ENCODE measurements around the gene SLC9A3.

Gene SLC9A3

GRCh38 chr5:526456-527088 is 2.3 kb upstream of the SLC9A3 start:
- Histone ChIP-seq H3K27me3 (ENCODE audit: insufficient read depth, low read depth) (peaks cover 80% of the 10 kb centered on the region), H3K79me2 (ENCODE audit: insufficient read depth, low read depth) (no peaks in the 10 kb centered on the region), H3K4me1 (ENCODE audit: low read depth, poor library complexity, severe bottlenecking) (peaks cover 7% of the 10 kb centered on the region), H2AFZ (ENCODE audit: low read depth) (no peak overlapping the region), H3K4me3 (IDR thresholded peaks at IDR 0.05; ENCODE audit: insufficient read depth, low read depth, low read length) (no peak overlapping the region), H3K27ac (no peak overlapping the region), H3K4me2 (no peak overlapping the region), H3K9ac (no peak overlapping the region), H3K36me3 (ENCODE audit: insufficient read depth) (no peaks in the 10 kb centered on the region), H4K20me1 (ENCODE audit: insufficient read depth) (no peaks in the 10 kb centered on the region)
- TF ChIP-seq, protein P1, sequence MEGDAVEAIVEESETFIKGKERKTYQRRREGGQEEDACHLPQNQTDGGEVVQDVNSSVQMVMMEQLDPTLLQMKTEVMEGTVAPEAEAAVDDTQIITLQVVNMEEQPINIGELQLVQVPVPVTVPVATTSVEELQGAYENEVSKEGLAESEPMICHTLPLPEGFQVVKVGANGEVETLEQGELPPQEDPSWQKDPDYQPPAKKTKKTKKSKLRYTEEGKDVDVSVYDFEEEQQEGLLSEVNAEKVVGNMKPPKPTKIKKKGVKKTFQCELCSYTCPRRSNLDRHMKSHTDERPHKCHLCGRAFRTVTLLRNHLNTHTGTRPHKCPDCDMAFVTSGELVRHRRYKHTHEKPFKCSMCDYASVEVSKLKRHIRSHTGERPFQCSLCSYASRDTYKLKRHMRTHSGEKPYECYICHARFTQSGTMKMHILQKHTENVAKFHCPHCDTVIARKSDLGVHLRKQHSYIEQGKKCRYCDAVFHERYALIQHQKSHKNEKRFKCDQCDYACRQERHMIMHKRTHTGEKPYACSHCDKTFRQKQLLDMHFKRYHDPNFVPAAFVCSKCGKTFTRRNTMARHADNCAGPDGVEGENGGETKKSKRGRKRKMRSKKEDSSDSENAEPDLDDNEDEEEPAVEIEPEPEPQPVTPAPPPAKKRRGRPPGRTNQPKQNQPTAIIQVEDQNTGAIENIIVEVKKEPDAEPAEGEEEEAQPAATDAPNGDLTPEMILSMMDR (conservative IDR thresholded peaks at IDR 0.05; ENCODE audit: low read depth, low read length) = no peak

- H3K79me2 ChIP-seq (ENCODE audit: insufficient read depth, low read depth) = no peaks in the 10 kb centered on the region
- no peaks in the 10 kb centered on the region for H4K20me1 ChIP-seq (ENCODE audit: insufficient read depth)
- H3K4me1 ChIP-seq (ENCODE audit: low read depth, poor library complexity, severe bottlenecking) = peaks cover 7% of the 10 kb centered on the region
- TF ChIP-seq, protein P1 (conservative IDR thresholded peaks at IDR 0.05; ENCODE audit: low read depth, low read length) = no peak
- no peak overlapping the region for H2AFZ ChIP-seq (ENCODE audit: low read depth)
- no peak overlapping the region for H3K4me2 ChIP-seq
- no peaks in the 10 kb centered on the region for H3K36me3 ChIP-seq (ENCODE audit: insufficient read depth)
- peaks cover 80% of the 10 kb centered on the region for H3K27me3 ChIP-seq (ENCODE audit: insufficient read depth, low read depth)
- H3K27ac ChIP-seq = no peak overlapping the region
- H3K4me3 ChIP-seq (IDR thresholded peaks at IDR 0.05; ENCODE audit: insufficient read depth, low read depth, low read length) = no peak overlapping the region
- H3K9ac ChIP-seq = no peak overlapping the region
These were observed 1.7 kb upstream of the SLC9A3 start for GRCh38 chr5:525916-526315.

DNA sequence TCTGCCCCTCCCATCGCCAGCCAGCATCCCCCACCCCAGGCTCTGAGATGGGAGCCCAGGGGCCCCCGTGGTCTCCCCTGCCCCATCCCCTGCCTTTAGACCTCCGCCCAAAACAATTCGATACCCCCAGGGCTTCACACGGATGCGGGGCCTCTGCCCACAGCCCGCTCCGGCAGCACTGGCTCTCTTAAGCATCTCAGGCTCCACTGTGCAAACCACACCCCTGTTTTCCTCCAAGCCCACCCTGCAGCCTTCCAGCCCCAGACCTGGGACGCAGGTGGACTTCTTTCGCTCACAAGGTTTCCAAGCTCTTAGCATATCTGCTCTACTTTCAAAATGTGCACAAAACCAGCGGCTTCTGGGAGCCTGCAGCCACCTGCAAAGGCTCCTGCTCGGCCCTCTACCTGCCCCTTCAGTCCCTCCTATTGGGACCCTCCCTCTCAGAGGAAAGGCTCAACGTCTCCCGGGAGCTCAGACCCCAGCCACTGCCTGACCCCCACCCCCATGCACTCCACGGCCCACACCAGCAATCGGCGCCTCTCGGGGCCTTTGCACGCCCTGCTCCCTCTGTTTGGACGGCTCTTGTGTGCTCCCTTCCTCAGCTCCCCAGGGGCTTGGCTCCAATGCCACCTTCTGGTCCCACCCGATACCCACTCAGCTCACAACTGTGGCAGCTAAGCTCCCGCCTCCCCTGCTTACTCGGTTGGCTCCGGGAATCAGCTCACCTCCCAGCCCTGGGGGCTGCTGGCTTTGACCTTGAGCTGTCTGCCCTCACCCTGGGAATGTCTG is 918 bp upstream of the SLC9A3 start:
- Histone ChIP-seq H3K27ac (no peak overlapping the region), H3K9ac (no peak overlapping the region), H3K27me3 (ENCODE audit: insufficient read depth, low read depth) (peaks cover 80% of the 10 kb centered on the region), H2AFZ (ENCODE audit: low read depth) (no peak overlapping the region), H3K79me2 (ENCODE audit: insufficient read depth, low read depth) (no peaks in the 10 kb centered on the region), H3K36me3 (ENCODE audit: insufficient read depth) (no peaks in the 10 kb centered on the region), H3K4me2 (no peak overlapping the region), H3K4me1 (ENCODE audit: low read depth, poor library complexity, severe bottlenecking) (peaks cover 7% of the 10 kb centered on the region), H3K4me3 (IDR thresholded peaks at IDR 0.05; ENCODE audit: insufficient read depth, low read depth, low read length) (no peak overlapping the region), H4K20me1 (ENCODE audit: insufficient read depth) (no peaks in the 10 kb centered on the region)
- TF ChIP-seq, protein P1 (conservative IDR thresholded peaks at IDR 0.05; ENCODE audit: low read depth, low read length) = no peak

DNA sequence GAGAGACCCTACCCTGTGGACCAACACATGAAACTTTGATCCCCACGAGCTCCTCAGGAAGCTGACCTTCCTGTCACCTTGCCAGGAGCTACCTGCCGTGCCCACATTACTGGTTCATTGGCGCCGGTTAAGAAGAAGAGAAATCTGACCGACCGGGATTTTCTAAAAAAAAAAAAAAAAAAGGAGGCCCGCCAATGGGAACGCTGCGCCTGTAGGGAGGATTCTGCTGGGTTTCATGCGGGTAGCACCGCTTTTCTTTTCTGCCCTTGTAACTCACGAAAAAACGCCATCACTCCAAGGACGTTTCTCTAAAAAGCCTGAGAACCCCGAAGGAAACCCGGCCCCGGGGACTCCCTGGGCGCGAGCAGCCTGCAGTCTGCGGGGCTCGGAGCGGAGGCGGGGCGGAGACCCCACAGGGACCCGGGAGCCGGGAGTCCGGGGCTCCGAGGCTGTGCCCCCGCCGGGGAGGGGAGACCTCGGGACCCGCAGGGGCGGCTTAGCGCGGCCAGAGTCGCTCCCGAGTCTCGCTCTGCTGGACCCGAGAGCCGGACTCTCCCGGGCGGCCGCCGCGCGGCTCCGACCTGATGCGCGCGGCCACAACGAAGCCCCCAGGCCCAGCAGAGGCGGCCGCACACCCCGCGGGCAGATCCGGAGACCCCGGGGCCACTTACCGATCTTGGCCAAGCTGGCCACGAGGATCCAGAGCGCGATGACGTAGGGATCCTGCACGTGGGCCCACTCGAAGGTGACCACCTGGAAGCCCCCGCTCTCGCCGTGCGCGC is 617 bp downstream of the SLC9A3 start:
- no peak overlapping the region for H3K27ac ChIP-seq
- H3K4me3 ChIP-seq (IDR thresholded peaks at IDR 0.05; ENCODE audit: insufficient read depth, low read depth, low read length) = no peak overlapping the region

More for the DNA sequence above, 617 bp downstream of the SLC9A3 start:
- Histone ChIP-seq H2AFZ (ENCODE audit: low read depth) (no peak overlapping the region), H3K27me3 (ENCODE audit: insufficient read depth, low read depth) (peaks cover 82% of the 10 kb centered on the region), H3K79me2 (ENCODE audit: insufficient read depth, low read depth) (no peaks in the 10 kb centered on the region), H4K20me1 (ENCODE audit: insufficient read depth) (no peaks in the 10 kb centered on the region), H3K36me3 (ENCODE audit: insufficient read depth) (no peaks in the 10 kb centered on the region), H3K9ac (no peak overlapping the region), H3K4me1 (ENCODE audit: low read depth, poor library complexity, severe bottlenecking) (peaks cover 7% of the 10 kb centered on the region), H3K4me2 (no peak overlapping the region)
- TF ChIP-seq, protein P1 (conservative IDR thresholded peaks at IDR 0.05; ENCODE audit: low read depth, low read length) = no peak
